Caco-2 (cell line): ENCODE results near the gene TLCD1. TPM values are rescaled to one million over a fixed set of nuclear protein-coding genes. Genes with fewer than 3 reads are reported as not detected.
A peak's percentile ranks its signal among the peaks of the same experiment; 100 is the strongest.

Source experiments
- BruUV-seq: library from RNA; stranded (reverse); fragments of 400-500 nt; replicated peaks from 2 replicates; lab custom pipeline; 2021; lab: Mats Ljungman, UMichigan
- CTCF ChIA-PET: fragments of 300-600 bp; sonication (Branson Sonifier 250); formaldehyde crosslinking; loops from one replicate; lab custom pipeline; 2022; ENCODE audit warnings: antibody characterized with exemption; lab: Charles Lee
- POLR2A ChIA-PET: fragments of 300-600 bp; sonication (Branson Sonifier 250); formaldehyde crosslinking; loops from one replicate; lab custom pipeline; 2022; ENCODE audit warnings: antibody characterized with exemption; lab: Charles Lee
- DNase-seq, 2 experiments: peaks; one replicate each; pipeline versions ENCODE4 v3.0.0 to v3.0.0-alpha.2; 2020 to 2022
- H3K27me3 ChIP-seq: replicated peaks from 2 replicates; pipeline ENCODE4 v1.6.0; 2011; ENCODE audit warnings: low read length; ENCODE audit not compliant: control insufficient read depth, insufficient read depth
- H3K36me3 ChIP-seq: 2 replicates; pipeline ENCODE4 v1.5.1; 2011; ENCODE audit warnings: low read length; ENCODE audit not compliant: control insufficient read depth, insufficient read depth
- H3K4me1 ChIP-seq: fragments of 250-450 bp; sonication (Bioruptor Pico); 2 replicates; pipeline ENCODE4 v1.5.1; 2020; ENCODE audit warnings: mild to moderate bottlenecking
- H3K4me3 ChIP-seq: 2 replicates; pipeline ENCODE4 v1.5.1; 2011; ENCODE audit warnings: low read depth, mild to moderate bottlenecking, control low read depth, low read length
- H3K9me3 ChIP-seq: fragments of 250-450 bp; sonication (Bioruptor Pico); 2 replicates; pipeline ENCODE4 v1.5.1; 2020; ENCODE audit warnings: mild to moderate bottlenecking, moderate library complexity
- H3K27ac Mint-ChIP-seq: one replicate; pipeline ENCODE4 v1.8.0; 2022; ENCODE audit warnings: mixed read lengths; ENCODE audit not compliant: unreplicated experiment
- H3K27me3 Mint-ChIP-seq: one replicate; pipeline ENCODE4 v1.8.0; 2022; ENCODE audit warnings: mixed read lengths; ENCODE audit not compliant: insufficient read depth, unreplicated experiment
- H3K36me3 Mint-ChIP-seq: one replicate; pipeline ENCODE4 v1.8.0; 2022; ENCODE audit warnings: mild to moderate bottlenecking, mixed read lengths; ENCODE audit not compliant: insufficient read depth, unreplicated experiment
- H3K4me1 Mint-ChIP-seq: one replicate; pipeline ENCODE4 v1.8.0; 2022; ENCODE audit warnings: low read depth, mixed read lengths; ENCODE audit not compliant: unreplicated experiment
- H3K4me3 Mint-ChIP-seq: one replicate; pipeline ENCODE4 v1.8.0; 2022; ENCODE audit warnings: mild to moderate bottlenecking, moderate library complexity, mixed read lengths; ENCODE audit not compliant: unreplicated experiment
- H3K9me3 Mint-ChIP-seq: one replicate; pipeline ENCODE4 v1.8.0; 2022; ENCODE audit warnings: mixed read lengths; ENCODE audit not compliant: unreplicated experiment
- CTCF ChIP-seq, 2 experiments: fragments of 200-600 bp in 1 of 2; IDR thresholded peaks; 1 replicate in 1 of 2; 2 replicates in 1 of 2; pipeline versions ENCODE4 v1.5.1 to v1.8.0; 2011 to 2022; ENCODE audit warnings: antibody characterized with exemption in 1 of 2, control low read depth in 1 of 2, inconsistent platforms in 1 of 2, low read depth in 1 of 2, low read length in 1 of 2, mild to moderate bottlenecking in 1 of 2, moderate library complexity in 1 of 2; ENCODE audit not compliant: insufficient read depth in 1 of 2, severe bottlenecking in 1 of 2, unreplicated experiment in 1 of 2
- intact Hi-C: fragments of 100-400 bp; cut with micrococcal nuclease; formaldehyde crosslinking; loops from one replicate; pipeline ENCODE4 v1.10.0; 2022; ENCODE audit not compliant: unreplicated experiment
- total RNA-seq: library from RNA; stranded (reverse); gene quantifications from 2 replicates; pipeline ENCODE4 v1.2.3, GENCODE V29; 2022

Gene TLCD1
- total RNA-seq, 1 experiment from 2014 or later: 37.9 TPM

- Histone ChIP-seq H3K4me1 (peaks cover 28% of the 10 kb centered on the region), H3K4me3 (no peak overlapping the region), H3K9me3 (no peaks in the 10 kb centered on the region), H3K27me3 (no peaks in the 10 kb centered on the region), H3K36me3 (peaks cover 24% of the 10 kb centered on the region)
- DNase-seq: no peak
- TF ChIP-seq CTCF (IDR thresholded peaks at IDR 0.05; ENCODE audit: insufficient read depth in 1 of 2, low read depth in 1 of 2, low read length in 1 of 2, severe bottlenecking in 1 of 2, unreplicated experiment in 1 of 2): no peak
- H3K4me3 Mint-ChIP-seq: peak overlapping the region; percentile 43
- ChIA-PET POLR2A (interaction anchor here (1.5 to 8.1 kb wide), 2 partner anchors 21 to 38 kb away, joined by 3 to 165 read pairs; partner anchors contain the start of genes NEK8 and TLCD1), CTCF (interaction anchor here (5.6 to 9.5 kb wide), 2 partner anchors 17 to 21 kb away, joined by 42 to 324 read pairs; partner anchors contain the start of genes NEK8 and TLCD1)
- no peaks in the 10 kb centered on the region for H3K9me3 Mint-ChIP-seq
- H3K4me1 Mint-ChIP-seq: peaks cover 12% of the 10 kb centered on the region
- intact Hi-C loops: no loop called here
- H3K27ac Mint-ChIP-seq: peak overlapping the region; percentile 81
- no TSS peak for BruUV-seq
- H3K36me3 Mint-ChIP-seq: peaks cover 93% of the 10 kb centered on the region
- no peaks in the 10 kb centered on the region for H3K27me3 Mint-ChIP-seq
Observed at GRCh38 chr17:28747801-28748750, 22.0 kb upstream of the TLCD1 start.

- no TSS peak for BruUV-seq
- Histone ChIP-seq H3K9me3 (no peaks in the 10 kb centered on the region), H3K27me3 (no peaks in the 10 kb centered on the region), H3K36me3 (peaks cover 24% of the 10 kb centered on the region), H3K4me3 (peak overlapping the region; percentile 23; the same call in 1 of the 2 replicates), H3K4me1 (peaks cover 35% of the 10 kb centered on the region)
- Mint-ChIP-seq H3K27me3 (no peaks in the 10 kb centered on the region), H3K4me3 (peak overlapping the region; percentile 95), H3K4me1 (peaks cover 12% of the 10 kb centered on the region), H3K36me3 (peaks cover 91% of the 10 kb centered on the region), H3K9me3 (no peaks in the 10 kb centered on the region), H3K27ac (peak overlapping the region; percentile 96)
- POLR2A ChIA-PET: interaction anchor here (6.4 to 8.1 kb wide), 2 partner anchors 20 to 27 kb away, joined by 52 to 165 read pairs; partner anchors contain the start of genes NEK8, RPL23A and TLCD1
- no peak for TF ChIP-seq CTCF (IDR thresholded peaks at IDR 0.05; ENCODE audit: insufficient read depth in 1 of 2, low read depth in 1 of 2, low read length in 1 of 2, severe bottlenecking in 1 of 2, unreplicated experiment in 1 of 2)
- CTCF ChIA-PET: interaction anchor here (1.5 to 9.5 kb wide), 3 partner anchors 16 to 36 kb away, joined by 18 to 324 read pairs (median 22); partner anchors contain the start of genes NEK8, PROCA1 and TLCD1
- intact Hi-C loops: no loop called here
- DNase-seq: peak; percentile 78 to 82
Observed at GRCh38 chr17:28747051-28747691, 21.1 kb upstream of the TLCD1 start.

DNA sequence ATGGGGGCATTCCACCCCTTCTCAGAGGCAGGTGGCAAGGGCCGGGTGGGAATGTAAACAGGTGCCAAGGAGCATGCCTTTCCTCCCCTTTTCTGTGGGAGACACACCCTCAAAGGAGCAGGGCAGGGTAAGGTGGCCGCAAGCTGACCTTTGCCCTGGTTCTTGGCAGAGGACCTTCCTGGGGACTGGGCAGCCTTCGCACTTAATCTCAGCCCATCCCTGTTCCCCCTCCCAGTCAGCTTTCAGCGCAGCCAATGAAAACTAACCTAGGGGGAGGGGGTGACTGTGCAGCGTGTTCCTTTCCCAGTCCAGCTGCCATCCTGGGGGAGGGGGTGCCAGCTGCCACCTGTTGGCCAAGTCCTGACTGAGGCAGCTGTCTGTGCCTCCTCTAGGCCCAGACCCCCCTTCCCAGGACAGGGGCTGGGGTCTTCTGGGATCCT lies 20.6 kb upstream of the TLCD1 start:
- no peak for TF ChIP-seq CTCF (IDR thresholded peaks at IDR 0.05; ENCODE audit: insufficient read depth in 1 of 2, low read depth in 1 of 2, low read length in 1 of 2, severe bottlenecking in 1 of 2, unreplicated experiment in 1 of 2)
- no peaks in the 10 kb centered on the region for H3K27me3 ChIP-seq
- Mint-ChIP-seq H3K27ac (peak overlapping the region; percentile 96), H3K36me3 (peaks cover 91% of the 10 kb centered on the region), H3K27me3 (no peaks in the 10 kb centered on the region), H3K9me3 (no peaks in the 10 kb centered on the region), H3K4me1 (peaks cover 12% of the 10 kb centered on the region), H3K4me3 (peak overlapping the region; percentile 95)
- intact Hi-C loops: no loop called here
- ChIA-PET POLR2A (interaction anchor here (0.6 to 8.1 kb wide), 3 partner anchors 12 to 27 kb away, joined by 5 to 165 read pairs (median 52); partner anchors contain the start of genes NEK8, RPL23A and TLCD1), CTCF (interaction anchor here (1.5 to 9.5 kb wide), 3 partner anchors 17 to 36 kb away, joined by 18 to 324 read pairs (median 22); partner anchors contain the start of genes NEK8, PROCA1 and TLCD1)
- H3K9me3 ChIP-seq: no peaks in the 10 kb centered on the region
- H3K4me1 ChIP-seq: peaks cover 40% of the 10 kb centered on the region
- BruUV-seq: no TSS peak
- H3K4me3 ChIP-seq: peak overlapping the region; percentile 68
- peaks cover 24% of the 10 kb centered on the region for H3K36me3 ChIP-seq
- DNase-seq: peak; percentile 84 to 88
